GM12878 (cell line): ENCODE measurements around the gene NUDT13. TPM values are rescaled to one million over a fixed set of nuclear protein-coding genes. Genes with fewer than 3 reads are reported as not detected.

Source experiments
- ATAC-seq: fragments of 200-7000 bp; cut with Tn5 transposase; 3 replicates; pipeline ENCODE4 v1.9.1; 2020; ENCODE audit warnings: mild to moderate bottlenecking, moderate library complexity
- BruUV-seq: library from RNA; stranded (reverse); fragments of 400-500 nt; replicated peaks from 2 replicates; lab custom pipeline; 2021; lab: Mats Ljungman, UMichigan
- CTCF ChIA-PET: fragments of 300-600 bp; sonication (Branson Sonifier 250); formaldehyde crosslinking; extraction: SDS; loops from one replicate; lab custom pipeline; 2021; ENCODE audit warnings: inconsistent platforms; lab: Yijun Ruan, JAX
- POLR2A ChIA-PET: fragments of 350-600 bp; formaldehyde crosslinking; extraction: SDS; loops from one replicate; lab custom pipeline; 2021; ENCODE audit warnings: inconsistent platforms; lab: Charles Lee
- RAD21 ChIA-PET: fragments of 300-600 bp; sonication (Branson Sonifier 250); formaldehyde crosslinking; loops from one replicate; lab custom pipeline; 2023; ENCODE audit warnings: antibody characterized with exemption; ENCODE audit not compliant: unreplicated experiment; lab: Charles Lee
- SMC1A ChIA-PET: fragments of 300-600 bp; sonication (Branson Sonifier 250); formaldehyde crosslinking; loops from one replicate; lab custom pipeline; 2023; ENCODE audit not compliant: unreplicated experiment, uncharacterized antibody; lab: Charles Lee
- DNase-seq: peaks from one replicate; pipeline ENCODE4 v3.0.0-alpha.2; 2011; ENCODE audit warnings: low read depth, low spot score
- FAIRE-seq: peaks from 3 replicates; lab custom pipeline; 2011; peaks lifted over from hg19 to GRCh38; lab: Jason Lieb, UNC
- H2AFZ ChIP-seq: 2 replicates; pipeline ENCODE4 v1.6.0; 2011; ENCODE audit warnings: low read depth, low read length, control low read depth; ENCODE audit not compliant: control insufficient read depth
- H3K27ac ChIP-seq: 2 replicates; pipeline ENCODE4 v1.5.1; 2011; ENCODE audit warnings: control low read depth; ENCODE audit not compliant: control insufficient read depth, insufficient read depth
- H3K27me3 ChIP-seq, 2 experiments: replicated peaks in 1 of 2; 2 replicates each; pipeline versions ENCODE4 v1.6.0 to v1.6.1; 2011; ENCODE audit warnings: low read length in 1 of 2; ENCODE audit not compliant: control insufficient read depth in 2 of 2, insufficient read depth in 2 of 2
- H3K36me3 ChIP-seq, 2 experiments: 2 replicates each; pipeline ENCODE4 v1.5.1; 2011; ENCODE audit warnings: low read length in 1 of 2; ENCODE audit not compliant: control insufficient read depth in 2 of 2, insufficient read depth in 2 of 2
- H3K4me1 ChIP-seq: 2 replicates; pipeline ENCODE4 v1.6.1; 2011; ENCODE audit warnings: mild to moderate bottlenecking, low read length, moderate library complexity, mixed read lengths; ENCODE audit not compliant: control insufficient read depth, insufficient read depth
- H3K4me2 ChIP-seq: 2 replicates; pipeline ENCODE4 v1.6.0; 2011; ENCODE audit warnings: control low read depth; ENCODE audit not compliant: control insufficient read depth, insufficient read depth
- H3K4me3 ChIP-seq: fragments of 200-600 bp; sonication (generic); 2 replicates; pipeline ENCODE4 v1.5.1; 2016
- H3K79me2 ChIP-seq: 2 replicates; pipeline ENCODE4 v1.6.0; 2011; ENCODE audit warnings: low read length; ENCODE audit not compliant: control insufficient read depth, insufficient read depth
- H3K9ac ChIP-seq: 2 replicates; pipeline ENCODE4 v1.8.0; 2011; ENCODE audit warnings: low read length, control low read depth, mixed read lengths; ENCODE audit not compliant: control insufficient read depth, insufficient read depth
- H3K9me3 ChIP-seq: replicated peaks from 3 replicates; pipeline ENCODE4 v1.5.1; 2011; ENCODE audit warnings: mild to moderate bottlenecking, low read length; ENCODE audit not compliant: control insufficient read depth, insufficient read depth
- H4K20me1 ChIP-seq: 2 replicates; pipeline ENCODE4 v1.6.0; 2011; ENCODE audit not compliant: control insufficient read depth, insufficient read depth
- CEBPB ChIP-seq, 2 experiments: fragments of 150-350 bp in 1 of 2; IDR thresholded peaks; 2 replicates each; pipeline ENCODE4 v1.6.1; 2012 to 2014; ENCODE audit warnings: low read depth in 2 of 2, low read length in 2 of 2, borderline replicate concordance in 1 of 2, inconsistent platforms in 1 of 2
- EED ChIP-seq: sonication (generic); IDR thresholded peaks from 2 replicates; pipeline ENCODE4 v1.6.1; 2016; ENCODE audit warnings: antibody characterized with exemption, low read depth
- EP300 ChIP-seq, 2 experiments: fragments of 150-350 bp in 1 of 2; IDR thresholded peaks; 2 replicates each; pipeline ENCODE4 v1.6.1; 2011 to 2012; ENCODE audit warnings: low read depth in 2 of 2, low read length in 2 of 2, borderline replicate concordance in 1 of 2, improper control_type of control experiment in 1 of 2, inconsistent platforms in 1 of 2; ENCODE audit not compliant: control insufficient read depth in 1 of 2
- IKZF2 ChIP-seq, 2 experiments: fragments of 450-650 bp; IDR thresholded peaks; 2 replicates each; pipeline ENCODE4 v1.6.1; 2017; ENCODE audit warnings: mild to moderate bottlenecking in 2 of 2, moderate library complexity in 2 of 2
- KAT2A ChIP-seq: conservative IDR thresholded peaks from 2 replicates; pipeline ENCODE4 v1.6.1; 2011; ENCODE audit warnings: low read depth, low read length; ENCODE audit not compliant: control insufficient read depth
- MEF2A ChIP-seq: IDR thresholded peaks from 2 replicates; pipeline ENCODE4 v1.6.1; 2011; ENCODE audit warnings: low read depth, mild to moderate bottlenecking, low read length, moderate library complexity; ENCODE audit not compliant: insufficient read depth
- NFIC ChIP-seq: IDR thresholded peaks from 2 replicates; pipeline ENCODE4 v1.6.1; 2012; ENCODE audit warnings: low read depth, mild to moderate bottlenecking, inconsistent platforms, low read length, moderate library complexity
- PAX8 ChIP-seq: fragments of 450-650 bp; IDR thresholded peaks from 2 replicates; pipeline ENCODE4 v1.6.1; 2017; ENCODE audit warnings: mild to moderate bottlenecking, moderate library complexity
- POLR2AphosphoS2 ChIP-seq: IDR thresholded peaks from 2 replicates; pipeline ENCODE4 v1.6.1; 2011; ENCODE audit warnings: low read depth, mild to moderate bottlenecking, low read length, improper control_type of control experiment, moderate library complexity
- RUNX3 ChIP-seq: IDR thresholded peaks from 2 replicates; pipeline ENCODE4 v1.6.1; 2012; ENCODE audit warnings: low read length, inconsistent platforms
- SMAD1 ChIP-seq: fragments of 450-650 bp; IDR thresholded peaks from 2 replicates; pipeline ENCODE4 v1.6.1; 2018; ENCODE audit warnings: mild to moderate bottlenecking, low read depth; ENCODE audit not compliant: partially characterized antibody
- SMC3 ChIP-seq: IDR thresholded peaks from 2 replicates; pipeline ENCODE4 v1.6.1; 2011; ENCODE audit warnings: low read length, improper control_type of control experiment, borderline replicate concordance
- SREBF2 ChIP-seq: IDR thresholded peaks from 2 replicates; pipeline ENCODE4 v1.6.1; 2012; ENCODE audit warnings: mild to moderate bottlenecking, low read length
- SUPT20H ChIP-seq: IDR thresholded peaks from 2 replicates; pipeline ENCODE4 v1.6.1; 2011; ENCODE audit warnings: low read depth, mild to moderate bottlenecking, low read length, moderate library complexity, borderline replicate concordance; ENCODE audit not compliant: control insufficient read depth
- TBL1XR1 ChIP-seq: IDR thresholded peaks from 2 replicates; pipeline ENCODE4 v1.6.1; 2012; ENCODE audit warnings: low read depth, low read length, improper control_type of control experiment
- ZSCAN29 ChIP-seq: fragments of 450-650 bp; IDR thresholded peaks from 2 replicates; pipeline ENCODE4 v1.6.1; 2017; ENCODE audit warnings: mild to moderate bottlenecking, moderate library complexity
- in situ Hi-C: fragments of 300-500 bp; cut with MboI; formaldehyde crosslinking; loops from 9 replicates; pipeline ENCODE4 v1.14.3; 2018; ENCODE audit warnings: mixed read lengths
- intact Hi-C: fragments of 100-400 bp; cut with micrococcal nuclease; formaldehyde crosslinking; loops from one replicate; pipeline ENCODE4 v1.14.2; 2022; ENCODE audit not compliant: unreplicated experiment
- polyA plus RNA-seq, 11 experiments: library from polyadenylated mRNA; depleted of rRNA in 4 of 11; unstranded in 6 of 11; stranded (reverse) in 5 of 11; fragments of >200 nt; fragmentation: Nextera tagmentation in 4 of 11; fragmentation: Illumina TruSeq in 1 of 11; extraction: Ambion mirVana in 4 of 11; extraction: Trizol in 1 of 11; gene quantifications; 1 replicate in 1 of 11; 2 replicates in 10 of 11; pipeline versions ENCODE4 v1.2.1 to v1.2.3, GENCODE V29; 2011 to 2016; ENCODE audit warnings: inconsistent platforms in 2 of 11, missing spikeins in 2 of 11, low read depth in 1 of 11
- total RNA-seq, 4 experiments: library from RNA; depleted of rRNA in 3 of 4; stranded (reverse); fragments of >200 nt in 3 of 4; fragmentation: Illumina TruSeq in 1 of 4; extraction: Trizol in 1 of 4; gene quantifications; 2 replicates each; pipeline versions ENCODE4 v1.2.1 to v1.2.3, GENCODE V29; 2013 to 2021
- TF ChIP-seq, protein P1 (sequence below): fragments of 450-650 bp; IDR thresholded peaks from 2 replicates; pipeline ENCODE4 v1.6.1; 2017; ENCODE audit warnings: low read depth, mild to moderate bottlenecking, moderate library complexity
- TF ChIP-seq, protein P2 (sequence below): IDR thresholded peaks from 2 replicates; pipeline ENCODE4 v1.6.1; 2011; ENCODE audit warnings: borderline replicate concordance, low read depth, mild to moderate bottlenecking, moderate library complexity, mixed read lengths, low read length; ENCODE audit not compliant: insufficient read depth; ENCODE audit errors: extremely low read length
- TF ChIP-seq, protein P3 (sequence below): fragments of 450-650 bp; IDR thresholded peaks from 2 replicates; pipeline ENCODE4 v1.6.1; 2016; ENCODE audit warnings: mild to moderate bottlenecking

Gene NUDT13
- total and polyA plus RNA-seq, 10 of the 15 experiments (the other 5 are each of a cell fraction or from before 2014, with no cell fraction given), result 0.72 to 6.1 (median 1.9) TPM

DNA sequence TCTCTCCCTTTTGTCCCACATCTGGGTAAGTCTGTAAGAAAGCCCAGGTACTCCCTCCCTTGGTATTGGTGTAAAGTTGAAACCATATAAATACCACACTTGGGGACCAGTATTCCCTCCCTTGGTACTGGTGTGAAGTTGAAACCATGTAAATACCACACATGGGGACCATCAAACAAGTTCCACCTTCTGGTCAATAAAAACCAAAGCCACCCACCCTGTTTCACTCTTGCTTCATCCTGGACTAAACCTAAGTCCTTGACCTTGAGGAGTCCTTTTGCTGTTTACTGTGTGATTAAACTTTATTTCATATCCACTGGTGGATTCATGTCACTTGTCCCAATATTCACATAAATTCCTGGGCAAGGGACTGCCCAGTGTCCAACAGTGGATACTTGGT is 22.0 kb upstream of the NUDT13 start:
- H3K4me3 ChIP-seq, result no peak overlapping the region; the same call in 1 of the 2 replicates
- no peaks in the 10 kb centered on the region for H3K9me3 ChIP-seq
- ATAC-seq (peak; percentile 80), DNase-seq (no peak), FAIRE-seq (no peak)
- POLR2A ChIA-PET, result interaction anchor here (2.8 kb wide), 1 partner anchor 7 kb away, joined by 9 read pairs; no protein-coding TSS in a partner anchor
- peaks cover 1 to 7% of the 10 kb centered on the region in 2 experiments; a peak in 2 of 4 replicates for H3K36me3 ChIP-seq
- H4K20me1 ChIP-seq, result peaks cover 9% of the 10 kb centered on the region
- peaks cover 13% of the 10 kb centered on the region for H3K4me1 ChIP-seq
- H3K27me3 ChIP-seq, result no peaks in the 10 kb centered on the region
- H3K27ac ChIP-seq, result peak overlapping the region; percentile 56; the same call in 1 of the 2 replicates
- intact Hi-C loops, result no loop called here
- in situ Hi-C loops, result no loop called here
- peak overlapping the region; percentile 47 for H3K4me2 ChIP-seq
- peaks cover 94% of the 10 kb centered on the region for H3K79me2 ChIP-seq
- no peak overlapping the region for H2AFZ ChIP-seq
- CTCF ChIA-PET, result interaction anchor here (0.5 to 2.8 kb wide), 6 partner anchors 8 to 393 kb away, joined by 3 to 9 read pairs (median 4); partner anchors contain the start of gene P4HA1
- RAD21 ChIA-PET, result interaction anchor here (1.5 kb wide), 1 partner anchor 27 kb away, joined by 3 read pairs; no protein-coding TSS in a partner anchor
- H3K9ac ChIP-seq, result no peak overlapping the region
- SMC1A ChIA-PET, result interaction anchor here (1.0 to 1.2 kb wide), 4 partner anchors 8 to 71 kb away, joined by 3 to 6 read pairs (median 4); no protein-coding TSS in a partner anchor
- BruUV-seq, result no TSS peak
- TF ChIP-seq TBL1XR1, result no peak
- TF ChIP-seq, protein P1, sequence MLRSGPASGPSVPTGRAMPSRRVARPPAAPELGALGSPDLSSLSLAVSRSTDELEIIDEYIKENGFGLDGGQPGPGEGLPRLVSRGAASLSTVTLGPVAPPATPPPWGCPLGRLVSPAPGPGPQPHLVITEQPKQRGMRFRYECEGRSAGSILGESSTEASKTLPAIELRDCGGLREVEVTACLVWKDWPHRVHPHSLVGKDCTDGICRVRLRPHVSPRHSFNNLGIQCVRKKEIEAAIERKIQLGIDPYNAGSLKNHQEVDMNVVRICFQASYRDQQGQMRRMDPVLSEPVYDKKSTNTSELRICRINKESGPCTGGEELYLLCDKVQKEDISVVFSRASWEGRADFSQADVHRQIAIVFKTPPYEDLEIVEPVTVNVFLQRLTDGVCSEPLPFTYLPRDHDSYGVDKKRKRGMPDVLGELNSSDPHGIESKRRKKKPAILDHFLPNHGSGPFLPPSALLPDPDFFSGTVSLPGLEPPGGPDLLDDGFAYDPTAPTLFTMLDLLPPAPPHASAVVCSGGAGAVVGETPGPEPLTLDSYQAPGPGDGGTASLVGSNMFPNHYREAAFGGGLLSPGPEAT, result peak; percentile 25; the same call in 1 of the 2 replicates
- TF ChIP-seq ZSCAN29, result peak; percentile 19; the same call in 1 of the 2 replicates
- TF ChIP-seq, protein P2, sequence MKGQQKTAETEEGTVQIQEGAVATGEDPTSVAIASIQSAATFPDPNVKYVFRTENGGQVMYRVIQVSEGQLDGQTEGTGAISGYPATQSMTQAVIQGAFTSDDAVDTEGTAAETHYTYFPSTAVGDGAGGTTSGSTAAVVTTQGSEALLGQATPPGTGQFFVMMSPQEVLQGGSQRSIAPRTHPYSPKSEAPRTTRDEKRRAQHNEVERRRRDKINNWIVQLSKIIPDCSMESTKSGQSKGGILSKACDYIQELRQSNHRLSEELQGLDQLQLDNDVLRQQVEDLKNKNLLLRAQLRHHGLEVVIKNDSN, result no peak
- TF ChIP-seq SREBF2, result no peak
- no peak for TF ChIP-seq SMC3
- TF ChIP-seq IKZF2 (IDR thresholded peaks at IDR 0.05), result peak in 1 of 2 experiments; percentile 20; a peak in 1 of 4 replicates
- TF ChIP-seq SMAD1, result no peak
- peak; percentile 82 for TF ChIP-seq RUNX3
- no peak for TF ChIP-seq SUPT20H
- TF ChIP-seq, protein P3, sequence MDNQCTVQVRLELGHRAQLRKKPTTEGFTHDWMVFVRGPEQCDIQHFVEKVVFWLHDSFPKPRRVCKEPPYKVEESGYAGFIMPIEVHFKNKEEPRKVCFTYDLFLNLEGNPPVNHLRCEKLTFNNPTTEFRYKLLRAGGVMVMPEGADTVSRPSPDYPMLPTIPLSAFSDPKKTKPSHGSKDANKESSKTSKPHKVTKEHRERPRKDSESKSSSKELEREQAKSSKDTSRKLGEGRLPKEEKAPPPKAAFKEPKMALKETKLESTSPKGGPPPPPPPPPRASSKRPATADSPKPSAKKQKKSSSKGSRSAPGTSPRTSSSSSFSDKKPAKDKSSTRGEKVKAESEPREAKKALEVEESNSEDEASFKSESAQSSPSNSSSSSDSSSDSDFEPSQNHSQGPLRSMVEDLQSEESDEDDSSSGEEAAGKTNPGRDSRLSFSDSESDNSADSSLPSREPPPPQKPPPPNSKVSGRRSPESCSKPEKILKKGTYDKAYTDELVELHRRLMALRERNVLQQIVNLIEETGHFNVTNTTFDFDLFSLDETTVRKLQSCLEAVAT, result no peak
- peak; percentile 35; the same call in 1 of the 2 replicates for TF ChIP-seq POLR2AphosphoS2
- no peak for TF ChIP-seq KAT2A
- TF ChIP-seq EED, result peak; percentile 32; the same call in 1 of the 2 replicates
- no peak for TF ChIP-seq PAX8
- 0 out of 4 replicates have a peak, but pooled peaks of 1 of the 2 experiments have one; percentile 11 for TF ChIP-seq CEBPB (IDR thresholded peaks at IDR 0.05; ENCODE audit: borderline replicate concordance in 1 of 2, low read depth in 2 of 2, low read length in 2 of 2)
- TF ChIP-seq EP300 (IDR thresholded peaks at IDR 0.05; ENCODE audit: borderline replicate concordance in 1 of 2, control insufficient read depth in 1 of 2, low read depth in 2 of 2, low read length in 2 of 2), result peak in 1 of 2 experiments; percentile 32; a peak in 1 of 4 replicates
- TF ChIP-seq NFIC, result peak; percentile 48; the same call in 1 of the 2 replicates
- no peak for TF ChIP-seq MEF2A
